Esophagus squamous epithelium (tissue), 4 donors: ENCODE measurements around the gene RTN4R.

Experiments used
- POLR2A ChIP-seq, 4 donors: fragments of 450-650 bp; IDR thresholded peaks; one replicate each; pipeline ENCODE4 v1.6.1; 2017; ENCODE audit warnings: antibody characterized with exemption in 4 of 4, mild to moderate bottlenecking in 4 of 4, moderate library complexity in 3 of 4
- TF ChIP-seq, protein P1 (sequence below), 6 experiments: fragments of 450-650 bp in 4 of 6; fragments of 200-600 bp in 2 of 6; sonication (generic) in 2 of 6; IDR thresholded peaks; one replicate each; pipeline ENCODE4 v1.5.1; 2016 to 2019; ENCODE audit warnings: antibody characterized with exemption in 6 of 6, mild to moderate bottlenecking in 4 of 6, moderate library complexity in 4 of 6

DNA sequence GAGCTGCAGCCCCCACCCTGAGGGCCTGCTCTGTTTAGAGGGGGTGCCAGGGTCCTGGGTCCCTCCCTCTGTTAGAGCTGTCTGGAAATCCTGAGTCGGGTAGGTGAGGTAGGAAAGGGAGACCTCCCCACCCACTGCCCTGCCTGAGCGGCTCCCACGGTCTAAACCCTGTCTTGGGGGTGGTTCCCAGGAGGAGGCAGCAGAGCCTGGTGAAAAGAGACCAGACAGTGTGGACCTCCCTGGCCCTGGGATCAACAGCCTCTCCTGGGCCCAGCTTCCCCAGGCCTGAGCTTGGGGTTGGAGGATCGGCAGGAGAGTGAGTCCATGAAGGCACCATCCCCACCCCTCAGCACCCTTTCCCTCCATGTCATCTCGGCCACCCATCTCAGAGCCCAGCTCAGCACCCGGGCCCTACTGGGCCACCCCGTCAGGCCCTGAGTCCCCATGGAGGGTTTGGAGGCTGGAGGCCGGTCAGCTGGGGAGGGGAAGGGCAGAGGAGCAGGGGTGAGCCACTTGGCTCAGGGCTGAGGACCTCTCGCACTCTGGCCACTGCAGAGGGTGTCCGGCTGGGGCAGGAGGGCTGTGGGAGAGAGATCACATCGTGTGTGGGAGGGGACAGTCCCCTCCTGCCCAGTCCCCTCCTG is 37.2 kb downstream of the RTN4R start:
- TF ChIP-seq, protein P1, sequence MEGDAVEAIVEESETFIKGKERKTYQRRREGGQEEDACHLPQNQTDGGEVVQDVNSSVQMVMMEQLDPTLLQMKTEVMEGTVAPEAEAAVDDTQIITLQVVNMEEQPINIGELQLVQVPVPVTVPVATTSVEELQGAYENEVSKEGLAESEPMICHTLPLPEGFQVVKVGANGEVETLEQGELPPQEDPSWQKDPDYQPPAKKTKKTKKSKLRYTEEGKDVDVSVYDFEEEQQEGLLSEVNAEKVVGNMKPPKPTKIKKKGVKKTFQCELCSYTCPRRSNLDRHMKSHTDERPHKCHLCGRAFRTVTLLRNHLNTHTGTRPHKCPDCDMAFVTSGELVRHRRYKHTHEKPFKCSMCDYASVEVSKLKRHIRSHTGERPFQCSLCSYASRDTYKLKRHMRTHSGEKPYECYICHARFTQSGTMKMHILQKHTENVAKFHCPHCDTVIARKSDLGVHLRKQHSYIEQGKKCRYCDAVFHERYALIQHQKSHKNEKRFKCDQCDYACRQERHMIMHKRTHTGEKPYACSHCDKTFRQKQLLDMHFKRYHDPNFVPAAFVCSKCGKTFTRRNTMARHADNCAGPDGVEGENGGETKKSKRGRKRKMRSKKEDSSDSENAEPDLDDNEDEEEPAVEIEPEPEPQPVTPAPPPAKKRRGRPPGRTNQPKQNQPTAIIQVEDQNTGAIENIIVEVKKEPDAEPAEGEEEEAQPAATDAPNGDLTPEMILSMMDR (IDR thresholded peaks at IDR 0.05): no peak
- no peak for TF ChIP-seq POLR2A (IDR thresholded peaks at IDR 0.05)
